Amniotic epithelial cell (primary cell): Measurements from ENCODE around the gene IQCE.

Experiments
- DNase-seq: peaks from one replicate; pipeline ENCODE4 v3.0.0-alpha.2; 2010; ENCODE audit warnings: low read depth

The IQCE gene, protein sequence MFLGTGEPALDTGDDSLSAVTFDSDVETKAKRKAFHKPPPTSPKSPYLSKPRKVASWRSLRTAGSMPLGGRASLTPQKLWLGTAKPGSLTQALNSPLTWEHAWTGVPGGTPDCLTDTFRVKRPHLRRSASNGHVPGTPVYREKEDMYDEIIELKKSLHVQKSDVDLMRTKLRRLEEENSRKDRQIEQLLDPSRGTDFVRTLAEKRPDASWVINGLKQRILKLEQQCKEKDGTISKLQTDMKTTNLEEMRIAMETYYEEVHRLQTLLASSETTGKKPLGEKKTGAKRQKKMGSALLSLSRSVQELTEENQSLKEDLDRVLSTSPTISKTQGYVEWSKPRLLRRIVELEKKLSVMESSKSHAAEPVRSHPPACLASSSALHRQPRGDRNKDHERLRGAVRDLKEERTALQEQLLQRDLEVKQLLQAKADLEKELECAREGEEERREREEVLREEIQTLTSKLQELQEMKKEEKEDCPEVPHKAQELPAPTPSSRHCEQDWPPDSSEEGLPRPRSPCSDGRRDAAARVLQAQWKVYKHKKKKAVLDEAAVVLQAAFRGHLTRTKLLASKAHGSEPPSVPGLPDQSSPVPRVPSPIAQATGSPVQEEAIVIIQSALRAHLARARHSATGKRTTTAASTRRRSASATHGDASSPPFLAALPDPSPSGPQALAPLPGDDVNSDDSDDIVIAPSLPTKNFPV

DNA sequence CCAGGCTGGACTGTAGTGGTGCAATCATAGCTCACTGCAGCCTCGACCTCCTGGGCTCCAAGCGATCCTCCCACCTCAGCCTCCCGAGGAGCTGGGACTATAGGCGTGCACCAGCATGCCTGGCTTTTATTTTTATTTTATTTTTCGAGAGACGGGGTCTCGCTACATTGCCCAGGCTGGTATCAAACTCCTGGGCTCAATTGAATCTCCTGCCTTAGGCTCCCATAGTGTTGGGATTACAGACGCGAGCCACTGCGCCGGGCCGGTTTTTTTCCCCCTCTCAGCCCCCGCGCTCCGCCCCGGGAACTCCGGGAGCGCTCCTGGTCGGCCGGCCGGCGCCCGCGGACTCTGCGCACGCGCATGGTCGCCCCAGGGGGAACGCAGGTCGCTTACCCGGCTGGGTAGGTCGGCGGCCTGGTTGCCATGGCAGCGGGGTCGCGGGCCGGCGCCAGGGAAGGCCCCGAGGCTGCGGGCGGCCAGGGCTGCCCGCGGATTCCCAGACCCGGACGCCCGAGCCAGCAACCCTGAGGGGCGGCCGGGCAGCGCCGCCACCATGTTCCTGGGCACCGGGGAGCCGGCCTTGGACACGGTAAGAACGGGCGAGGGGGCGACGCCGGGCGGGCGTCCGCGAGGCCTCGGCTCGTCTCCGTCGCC, at the start of gene IQCE:
IQCE (plus strand) TSS at position 351 of the 654 bp plus-strand sequence; CDS start at position 554, 203 bp downstream.
- peak; percentile 86 for DNase-seq

DNA sequence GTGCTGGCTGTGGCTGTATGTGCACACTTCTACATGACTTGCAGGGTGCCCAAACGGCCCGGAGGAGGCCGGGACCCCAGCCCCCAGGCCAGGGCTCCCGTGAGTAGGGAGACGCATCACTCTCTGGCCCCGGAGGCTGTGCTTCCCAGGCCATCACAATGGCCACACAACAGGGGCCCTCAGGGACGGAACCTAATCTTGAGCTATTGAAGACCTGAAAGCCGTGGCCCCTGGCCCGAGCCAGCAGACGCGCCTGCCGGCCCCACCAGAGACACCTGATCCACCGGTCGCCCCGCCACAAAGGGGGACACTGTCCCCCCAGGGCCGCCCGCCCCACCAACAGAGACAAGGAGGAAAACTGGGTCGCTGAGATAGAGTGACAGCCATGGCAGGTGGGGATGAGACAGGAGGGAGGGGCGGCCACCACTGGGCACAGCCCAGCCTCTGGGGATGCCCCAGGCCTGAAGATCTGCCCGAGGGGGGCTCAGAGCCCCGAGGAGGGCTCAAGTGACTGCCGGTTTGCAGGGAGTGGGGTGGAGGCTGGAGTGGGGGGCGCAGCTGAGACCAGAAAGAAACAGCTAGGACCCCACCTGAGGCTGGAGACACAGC, 49.4 kb upstream of the IQCE start:
- DNase-seq: no peak

DNA sequence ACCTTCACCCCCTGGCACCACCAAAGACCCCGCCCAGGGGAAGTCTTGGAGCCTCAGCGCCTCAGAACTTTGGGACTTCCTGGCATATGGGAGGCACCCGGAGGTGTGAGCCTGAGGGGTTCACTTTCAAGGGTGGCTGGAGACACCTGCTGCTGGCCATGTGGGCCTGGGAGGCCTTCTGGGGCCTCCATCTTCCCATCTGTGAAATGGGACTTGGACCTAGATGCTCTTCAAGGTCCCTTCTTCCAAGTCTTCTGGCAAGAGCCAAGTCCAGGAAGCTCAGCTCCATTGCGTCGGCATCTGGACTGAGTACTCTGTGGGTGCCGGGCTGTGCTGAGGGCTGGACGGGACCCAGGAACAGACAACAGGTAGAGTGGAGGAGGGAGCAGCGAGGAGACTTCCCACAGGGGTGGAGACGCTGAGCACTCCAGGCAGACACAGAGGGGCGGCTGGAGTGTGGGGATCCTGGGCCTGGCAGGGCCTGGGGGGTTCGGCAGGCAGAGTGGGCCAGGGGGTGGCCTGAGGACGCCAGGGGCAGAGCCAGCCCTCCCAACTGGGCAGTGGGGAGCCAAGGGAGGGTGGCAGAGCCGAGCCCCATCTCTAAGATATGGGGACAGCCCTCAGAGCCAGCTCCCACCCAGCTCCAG, 48.5 kb upstream of the IQCE start:
- no peak for DNase-seq

DNA sequence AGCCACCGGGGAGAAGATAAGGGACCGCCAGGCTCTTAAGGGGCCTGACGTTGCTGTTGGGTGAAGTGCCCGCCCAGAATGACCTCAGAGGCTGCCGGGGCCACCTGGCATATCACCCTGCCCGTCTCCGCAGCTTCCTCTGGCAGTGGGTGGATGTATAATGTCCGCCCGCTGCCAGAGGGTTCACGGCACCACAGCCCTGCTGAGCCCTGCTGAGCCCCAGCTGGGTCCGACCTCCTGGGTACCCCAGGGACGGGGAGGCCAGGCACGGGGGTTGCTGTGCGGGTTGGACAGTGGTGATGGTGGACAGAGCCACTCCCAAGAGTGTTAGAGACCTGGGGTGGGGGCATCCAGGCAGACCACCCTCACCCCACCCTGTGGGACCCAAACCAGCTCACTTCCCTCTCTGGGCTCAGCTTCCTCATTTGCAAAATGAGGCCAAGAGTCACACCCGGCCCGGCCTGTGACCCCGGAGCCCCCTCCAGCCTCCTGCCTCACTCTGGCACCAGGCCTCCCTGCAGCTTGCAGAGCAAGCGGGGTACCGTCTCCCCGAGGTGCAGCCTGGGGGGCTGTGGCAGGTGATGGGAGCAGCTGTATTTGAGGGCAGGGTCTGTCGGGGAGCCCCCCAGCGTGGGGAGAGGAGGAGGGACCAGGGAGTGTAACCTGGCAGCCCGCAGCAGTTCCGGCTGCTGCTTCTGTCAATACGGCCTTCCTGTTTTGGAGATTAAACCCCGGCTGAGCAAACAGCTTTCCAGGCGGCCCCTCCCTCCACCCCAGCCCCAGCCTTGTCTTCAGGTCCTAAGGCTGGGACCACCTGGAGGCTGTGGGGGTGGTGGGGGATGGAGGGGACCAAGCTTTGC, 47.6 kb upstream of the IQCE start:
- DNase-seq: peak; percentile 33

DNA sequence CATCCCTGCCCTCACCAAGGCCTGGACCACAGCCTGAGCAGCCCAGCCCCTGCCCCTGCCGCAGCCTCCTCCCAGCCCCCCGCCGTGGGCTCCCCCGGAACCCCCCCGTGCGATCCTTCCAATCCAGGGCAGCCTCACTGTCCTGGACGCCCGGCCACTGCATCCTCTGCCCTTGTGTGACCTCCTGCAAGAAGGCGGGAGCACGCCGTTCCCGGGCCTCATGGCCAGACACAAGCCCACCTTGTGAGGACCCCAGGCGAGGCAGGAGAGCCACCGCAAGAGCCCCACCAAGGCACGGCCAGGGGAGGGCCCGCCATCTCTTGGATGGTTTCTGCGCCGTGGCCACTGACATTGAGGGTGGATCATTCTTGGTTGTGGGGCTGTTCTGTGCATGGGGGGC, 47.0 kb upstream of the IQCE start:
- no peak for DNase-seq

DNA sequence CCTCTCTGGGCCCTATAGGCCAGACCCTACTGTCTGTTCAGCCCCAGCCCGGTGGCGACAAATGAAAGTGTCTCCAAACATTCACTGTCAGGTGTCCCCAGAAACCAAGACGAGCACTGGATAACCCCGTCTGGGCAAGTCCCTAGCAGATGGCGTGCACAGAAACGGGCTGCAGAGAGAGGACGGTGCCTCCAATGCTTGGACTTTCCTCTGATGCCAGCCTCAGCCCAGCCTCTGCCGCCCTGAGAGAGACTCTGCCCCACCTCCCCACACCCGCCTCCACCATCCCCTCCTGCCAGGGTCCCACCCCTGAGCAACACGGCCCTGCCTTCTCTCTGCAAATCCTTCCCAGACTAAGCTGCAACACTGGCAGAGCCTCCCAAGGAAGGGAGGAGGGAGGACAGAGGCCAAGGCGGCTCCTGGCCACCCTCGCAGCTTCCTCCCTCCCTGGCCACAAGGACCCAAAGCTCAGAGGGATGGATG, 46.6 kb upstream of the IQCE start:
- no peak for DNase-seq

DNA sequence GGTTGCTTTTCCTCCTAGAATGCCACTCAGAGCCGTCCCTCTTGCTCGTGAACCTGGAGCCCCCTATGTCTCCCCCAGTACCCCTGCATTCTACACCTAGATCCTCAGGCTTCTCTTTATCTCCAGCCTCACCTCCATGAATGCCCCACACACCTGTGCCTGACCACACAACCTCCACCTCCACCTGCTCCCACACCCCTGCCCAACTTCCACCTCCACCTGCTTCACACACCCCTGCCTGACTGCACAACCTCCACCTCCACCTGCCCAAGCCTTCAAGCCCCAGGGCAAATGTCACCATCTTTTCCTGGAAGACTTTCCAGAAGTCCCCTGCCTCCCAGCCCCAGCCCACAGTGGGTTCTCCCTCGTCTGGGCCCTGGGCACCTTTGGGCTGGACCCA, 46.1 kb upstream of the IQCE start:
- no peak for DNase-seq

DNA sequence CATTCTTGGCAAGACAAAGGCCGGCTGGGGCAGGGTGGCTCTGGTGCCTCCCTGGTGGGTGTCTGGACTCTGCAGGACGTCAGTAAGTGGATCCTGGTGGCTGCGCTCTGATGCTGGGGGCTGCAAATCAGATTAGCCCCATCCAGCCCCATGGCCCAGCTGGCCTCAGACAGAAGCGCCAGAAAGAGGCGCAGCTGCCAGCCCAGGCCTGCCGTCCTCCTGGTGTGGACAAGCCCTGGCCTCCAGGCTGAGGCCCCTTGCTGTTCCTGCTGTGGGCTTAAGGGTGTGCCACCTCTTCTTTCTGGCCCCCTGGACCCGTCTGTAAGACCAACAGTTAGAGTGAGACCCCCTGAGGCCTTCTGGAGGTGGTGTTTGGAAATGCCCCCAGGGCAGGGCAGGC, 45.1 kb upstream of the IQCE start:
- no peak for DNase-seq

DNA sequence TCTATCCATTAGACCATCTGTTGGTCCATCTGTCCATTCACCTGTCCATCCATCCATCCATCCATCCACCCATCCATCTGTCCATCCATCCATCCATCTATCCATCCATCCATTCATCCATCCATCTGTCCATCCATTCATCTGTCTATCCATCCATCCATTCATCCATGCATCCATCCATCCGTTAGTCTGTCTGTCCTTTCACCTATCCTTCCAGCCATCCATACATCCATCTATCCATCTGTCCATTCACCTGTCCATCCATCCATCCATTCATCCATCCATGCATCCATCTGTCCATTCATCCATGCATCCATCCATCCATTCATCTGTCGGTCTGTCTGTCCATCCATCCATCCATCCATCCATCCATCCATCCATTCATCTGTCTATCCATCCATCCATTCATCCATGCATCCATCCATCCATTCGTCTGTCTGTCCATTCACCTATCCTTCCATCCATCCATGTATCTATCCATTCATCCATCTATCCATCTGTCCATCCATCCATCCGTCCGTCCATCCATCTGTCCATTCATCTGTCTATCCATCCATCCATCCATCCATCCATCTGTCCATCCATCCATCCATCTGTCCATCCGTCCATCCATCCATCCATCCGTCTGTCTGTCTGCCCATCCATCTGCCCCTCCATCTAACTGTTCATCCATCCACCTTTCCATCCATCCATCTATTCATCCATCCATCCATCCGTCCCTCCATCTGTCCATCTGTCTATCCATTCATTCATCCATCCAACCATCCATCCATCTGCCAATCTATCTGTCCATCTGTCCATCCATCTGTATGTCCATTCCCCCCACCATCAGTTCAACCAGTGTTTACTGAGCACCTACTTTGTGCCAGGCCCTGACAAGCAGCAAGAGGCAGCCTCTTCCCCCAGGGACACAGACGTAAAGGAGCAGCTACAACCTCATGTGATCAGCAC, 44.0 kb upstream of the IQCE start:
- DNase-seq: no peak

DNA sequence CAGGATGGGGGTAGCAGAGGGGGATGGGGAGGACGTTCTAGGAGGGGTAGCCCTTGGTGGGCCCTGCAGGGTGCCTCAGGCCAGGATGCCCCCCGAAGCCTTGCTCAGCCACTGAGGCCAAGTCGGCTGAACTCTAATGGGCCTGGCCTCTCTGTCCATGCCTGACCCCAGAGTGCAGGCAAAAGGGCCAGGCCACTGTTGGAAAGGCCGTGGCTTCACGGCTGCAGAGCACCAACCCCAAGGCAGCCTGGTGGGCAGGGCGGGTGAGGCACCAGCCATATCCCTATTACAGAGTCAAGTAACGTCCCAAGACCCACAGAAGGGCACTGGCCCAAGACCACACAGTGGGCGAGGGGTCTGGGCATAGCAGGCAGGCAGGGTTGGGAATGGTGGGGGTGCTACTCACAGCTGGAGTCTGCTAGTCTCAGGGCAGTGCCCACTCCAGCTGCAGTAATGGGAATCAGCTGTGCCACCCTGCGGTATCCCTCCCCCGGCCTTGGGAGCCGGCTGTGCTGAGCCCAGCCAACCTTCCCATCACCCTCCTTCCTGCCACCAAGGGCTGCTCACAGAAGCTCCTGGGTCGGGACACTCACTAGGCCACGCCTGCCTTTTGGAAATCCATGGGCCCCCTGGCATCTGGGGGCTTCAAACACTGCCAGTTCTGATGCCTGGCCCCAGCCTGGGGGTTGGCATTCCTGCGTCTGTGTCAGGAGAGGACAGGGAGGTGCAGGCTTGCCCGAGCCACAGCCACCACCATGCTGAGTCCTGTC, 43.2 kb upstream of the IQCE start:
- no peak for DNase-seq

DNA sequence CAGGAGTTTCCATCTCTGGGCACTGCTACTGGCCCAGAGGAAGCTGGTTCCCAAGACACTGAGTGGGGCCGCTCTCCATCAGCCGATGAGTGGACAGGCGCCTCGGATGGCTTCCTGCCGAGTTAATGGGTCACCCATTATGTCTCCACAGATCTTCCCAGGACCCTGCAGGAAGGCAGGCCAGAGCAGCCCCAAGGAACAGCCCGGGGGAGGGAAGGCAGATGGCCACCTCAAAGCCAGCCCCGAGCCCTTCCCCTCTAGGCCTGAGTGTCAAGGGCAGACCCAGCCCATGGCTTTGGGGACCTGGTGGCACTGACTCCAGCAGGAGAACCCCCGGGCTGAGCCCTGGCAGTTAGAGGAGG, 42.6 kb upstream of the IQCE start:
- no peak for DNase-seq

DNA sequence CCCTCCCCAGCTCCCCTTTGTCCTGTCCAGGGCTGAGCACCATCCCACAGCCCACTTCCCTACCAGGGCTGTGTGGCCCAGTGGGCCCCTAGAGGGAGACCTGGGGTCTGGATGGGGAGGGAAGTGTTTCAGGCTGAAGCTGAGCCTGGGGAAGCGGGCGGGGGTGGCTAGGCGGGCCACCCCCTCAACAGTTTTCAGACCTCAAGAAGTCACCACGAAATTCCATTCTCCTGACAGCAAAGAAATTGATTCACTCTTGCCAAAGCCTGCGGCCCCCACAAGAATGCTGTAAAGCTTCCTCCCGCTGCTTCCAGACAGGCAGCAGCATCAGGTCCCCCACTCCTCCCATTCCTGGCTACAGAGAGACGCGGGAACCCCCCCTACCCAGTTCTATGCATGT, 41.8 kb upstream of the IQCE start:
- peak; percentile 90 for DNase-seq

DNA sequence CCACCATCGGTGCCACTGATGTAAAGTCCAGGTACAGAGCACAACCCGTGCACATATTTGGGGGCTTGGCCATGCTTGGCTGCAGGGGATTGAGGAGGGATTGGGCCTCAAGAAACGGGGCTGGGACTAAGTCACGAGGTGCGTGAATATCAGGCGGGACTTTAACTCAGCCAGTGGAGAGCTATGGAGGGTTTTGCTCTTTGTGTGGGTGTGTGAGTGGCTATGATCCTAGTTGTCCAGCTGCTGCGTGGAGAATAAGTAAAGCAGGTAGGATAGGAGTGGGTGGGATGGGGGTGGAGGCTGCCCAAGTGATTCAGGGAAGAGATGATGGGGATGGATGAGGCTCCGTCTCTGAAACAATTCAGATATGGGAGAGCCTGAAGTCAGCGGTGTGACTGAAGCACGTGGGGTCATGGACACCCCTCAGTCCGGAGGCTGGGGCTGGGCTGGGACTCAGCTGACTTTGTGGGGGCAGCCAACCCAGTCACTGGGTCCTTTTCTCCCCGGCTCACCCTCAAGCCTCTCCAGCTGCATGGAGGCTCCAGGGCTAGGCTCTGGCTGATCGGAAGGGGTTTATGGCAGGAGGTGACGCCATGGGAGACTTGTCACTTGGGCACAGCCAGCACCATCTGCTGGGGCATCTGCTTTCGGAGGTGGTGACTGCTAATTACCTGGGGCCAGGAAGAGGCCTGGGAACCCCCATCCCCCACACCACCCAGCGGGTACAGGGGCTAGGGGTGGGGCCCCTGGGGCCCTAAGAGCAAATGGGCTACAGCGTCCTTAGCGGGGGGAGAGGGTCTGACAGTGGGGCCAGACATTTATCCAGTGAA, 40.9 kb upstream of the IQCE start:
- peak; percentile 66 for DNase-seq

DNA sequence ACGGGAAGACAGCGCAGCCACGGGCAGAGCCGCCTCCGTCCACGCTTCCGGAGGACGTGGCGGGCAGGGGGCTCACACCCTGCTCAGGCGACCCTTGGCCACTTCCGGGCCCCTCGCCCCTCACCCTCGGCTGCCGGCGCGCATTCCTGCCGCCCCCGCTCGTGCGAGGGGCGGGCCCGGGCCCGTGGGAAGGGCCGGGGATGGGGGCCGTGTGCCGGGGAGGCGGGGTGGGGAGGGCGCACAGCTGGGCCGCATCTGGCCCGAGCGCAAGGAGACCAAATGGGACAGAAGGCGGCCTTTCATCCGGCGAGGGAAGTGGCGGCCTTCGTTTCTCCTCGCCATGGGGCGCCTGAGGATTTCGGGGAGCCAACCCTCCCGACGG, 40.1 kb upstream of the IQCE start:
- no peak for DNase-seq

DNA sequence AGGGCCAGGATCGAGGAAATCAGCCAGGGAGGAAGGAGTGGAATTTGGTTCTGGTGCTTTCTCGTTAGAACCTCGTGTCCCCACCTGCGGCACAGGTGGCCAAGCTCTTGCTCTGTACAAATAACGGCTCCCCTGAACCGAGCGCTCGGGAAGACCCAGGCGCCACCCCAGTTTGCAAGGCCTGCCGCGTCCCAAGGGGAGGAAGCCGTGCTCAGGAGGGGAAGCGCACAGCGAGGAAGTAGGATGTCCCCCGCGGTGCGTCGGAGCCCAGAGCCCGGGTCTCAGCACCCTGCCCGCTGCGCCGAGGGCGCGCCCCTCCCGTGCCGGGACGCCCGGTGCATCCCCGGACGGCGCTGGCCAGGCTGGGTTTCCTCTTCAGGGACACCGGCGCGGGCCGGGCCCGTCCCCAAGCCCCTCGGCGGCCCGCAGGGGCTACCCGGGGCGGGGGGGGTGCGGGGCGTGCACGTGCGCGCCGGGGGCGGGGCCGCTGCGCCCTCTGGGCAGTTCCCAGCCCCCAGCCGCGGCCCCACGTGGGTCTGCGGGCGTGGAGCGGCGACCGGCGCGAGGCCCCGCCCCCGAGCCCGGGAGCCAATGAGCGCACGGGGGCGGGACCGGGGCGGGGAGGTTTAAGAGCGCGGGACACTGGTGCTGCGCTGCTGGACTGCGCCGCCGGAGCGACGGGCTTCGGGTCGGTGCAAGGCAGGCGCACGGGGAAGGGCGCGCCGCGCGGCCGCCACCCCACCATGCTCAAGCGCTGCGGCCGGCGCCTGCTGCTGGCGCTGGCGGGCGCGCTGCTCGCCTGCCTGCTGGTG, 39.5 kb upstream of the IQCE start, which contains the start of gene LFNG:
LFNG (plus strand) TSS at position 656 of the 812 bp plus-strand sequence; CDS start at position 744, 88 bp downstream.
- peak; percentile 74 for DNase-seq

DNA sequence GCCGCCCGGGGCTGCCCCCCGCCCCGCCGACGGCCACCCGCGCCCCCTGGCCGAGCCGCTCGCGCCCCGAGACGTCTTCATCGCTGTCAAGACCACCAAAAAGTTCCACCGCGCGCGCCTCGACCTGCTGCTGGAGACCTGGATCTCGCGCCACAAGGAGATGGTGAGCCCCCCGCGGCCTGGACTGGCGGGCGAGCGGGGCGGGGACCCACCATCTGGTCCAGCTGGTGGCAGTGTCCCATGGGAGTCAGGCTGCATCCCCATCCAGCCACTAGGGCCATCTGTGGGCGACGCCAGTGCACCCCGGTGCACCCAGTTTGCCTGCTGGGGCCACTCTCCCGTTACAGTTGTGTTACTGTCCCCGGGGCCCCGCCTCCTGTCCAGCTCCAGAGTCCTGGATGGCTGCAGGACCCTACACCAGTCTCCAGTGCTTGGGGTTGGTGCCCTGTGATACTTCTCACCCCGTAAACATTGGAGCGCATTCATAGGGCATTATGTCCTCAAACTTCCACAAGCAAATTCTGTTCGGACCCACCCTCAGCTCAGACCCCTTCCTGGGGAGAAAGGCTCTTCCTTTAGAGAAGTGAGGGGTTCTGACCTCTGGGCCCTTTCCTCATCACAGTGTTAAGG, 38.5 kb upstream of the IQCE start:
- no peak for DNase-seq
